ENCODE measurements around the gene GALNT3.

GRCh38 chr2:165795011-165795410 lies 964 bp upstream of the GALNT3 start:
- TF ChIP-seq POLR2AphosphoS5 (IDR thresholded peaks at IDR 0.05; ENCODE audit: low read depth, low read length) (no peak), TAF1 (IDR thresholded peaks at IDR 0.05; ENCODE audit: borderline replicate concordance, low read depth, low read length) (no peak)

All from GM12892 (cell line).